Suppressor macrophage treated with lipopolysaccharide for 4 hours (primary cell): ENCODE results near the gene C10orf90.
"Not testable (repeated sequence)": the region's sequence is repeated elsewhere in the genome, so short reads cannot be mapped to it uniquely, and the experiment has no call there.

Experiments
- DNase-seq: peaks from one replicate; pipeline ENCODE4 v3.0.0-alpha.2; 2020

Gene C10orf90

DNA sequence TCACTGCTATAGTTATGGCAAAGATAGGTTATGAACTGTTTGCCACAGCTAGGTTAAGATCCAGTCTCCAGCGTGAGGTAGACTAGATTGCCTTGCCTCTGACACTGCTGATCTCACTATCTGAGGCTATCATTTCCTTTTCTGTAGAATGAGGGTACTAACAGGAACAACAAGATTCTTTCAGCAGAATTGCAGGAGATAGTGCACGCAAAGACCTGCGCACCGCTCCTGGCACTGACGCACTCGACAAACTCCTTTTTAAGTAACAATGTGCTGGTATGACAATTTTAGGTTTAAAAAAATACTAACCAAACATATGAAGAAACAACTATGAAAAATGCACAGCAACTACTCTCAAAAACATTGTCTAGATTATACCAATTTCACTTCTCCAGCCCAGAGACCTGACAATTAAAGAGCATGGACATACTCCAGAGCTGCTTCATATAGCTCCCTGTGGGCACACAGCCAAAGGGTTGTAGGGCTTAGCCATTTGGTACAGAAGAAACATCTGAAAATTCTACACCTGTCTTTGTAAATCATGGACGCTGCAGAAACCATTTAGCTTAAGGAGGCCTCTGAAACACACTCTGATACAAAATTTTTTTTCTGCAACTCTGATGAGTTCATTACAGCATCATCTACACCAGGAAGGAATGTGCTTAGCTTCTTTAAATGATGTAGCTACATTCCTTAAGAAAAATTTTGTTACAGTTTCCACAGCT is 290.0 kb downstream of the C10orf90 start:
- no peak for DNase-seq

DNA sequence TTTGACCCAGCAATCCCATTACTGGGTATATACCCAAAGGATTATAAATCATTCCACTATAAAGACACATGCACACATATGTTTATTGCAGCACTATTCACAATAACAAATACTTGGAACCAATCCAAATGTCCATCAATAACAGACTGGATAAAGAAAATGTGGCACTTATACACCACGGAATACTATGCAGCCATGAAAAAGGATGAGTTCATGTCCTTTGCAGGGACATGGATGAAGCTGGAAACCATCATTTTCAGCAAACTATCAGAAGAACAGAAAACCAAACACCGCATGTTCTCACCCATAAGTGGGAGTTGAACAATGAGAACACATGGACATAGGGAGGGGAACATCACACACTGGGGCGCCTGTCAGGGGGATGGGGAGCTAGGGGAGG is 291.3 kb downstream of the C10orf90 start:
- not testable (repeated sequence) for DNase-seq

DNA sequence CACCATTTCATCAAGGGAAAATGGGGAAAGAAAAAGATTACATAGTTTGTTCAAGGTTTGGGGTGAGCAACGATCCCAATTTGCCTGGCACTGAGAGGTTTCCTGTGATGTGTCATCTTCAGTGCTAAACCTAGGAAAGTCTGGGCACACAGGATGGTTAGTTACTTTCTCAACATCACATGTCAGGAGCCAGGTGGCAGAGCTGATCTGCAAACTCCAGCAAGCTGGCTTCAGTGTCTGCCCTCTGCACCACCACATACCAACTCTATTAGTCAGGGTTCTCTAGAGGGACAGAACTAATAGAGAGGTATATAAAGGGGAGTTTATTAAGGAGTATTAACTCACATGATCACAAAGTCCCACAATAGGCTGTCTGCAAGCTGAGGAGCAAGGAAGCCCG is 293.5 kb downstream of the C10orf90 start:
- DNase-seq = no peak

DNA sequence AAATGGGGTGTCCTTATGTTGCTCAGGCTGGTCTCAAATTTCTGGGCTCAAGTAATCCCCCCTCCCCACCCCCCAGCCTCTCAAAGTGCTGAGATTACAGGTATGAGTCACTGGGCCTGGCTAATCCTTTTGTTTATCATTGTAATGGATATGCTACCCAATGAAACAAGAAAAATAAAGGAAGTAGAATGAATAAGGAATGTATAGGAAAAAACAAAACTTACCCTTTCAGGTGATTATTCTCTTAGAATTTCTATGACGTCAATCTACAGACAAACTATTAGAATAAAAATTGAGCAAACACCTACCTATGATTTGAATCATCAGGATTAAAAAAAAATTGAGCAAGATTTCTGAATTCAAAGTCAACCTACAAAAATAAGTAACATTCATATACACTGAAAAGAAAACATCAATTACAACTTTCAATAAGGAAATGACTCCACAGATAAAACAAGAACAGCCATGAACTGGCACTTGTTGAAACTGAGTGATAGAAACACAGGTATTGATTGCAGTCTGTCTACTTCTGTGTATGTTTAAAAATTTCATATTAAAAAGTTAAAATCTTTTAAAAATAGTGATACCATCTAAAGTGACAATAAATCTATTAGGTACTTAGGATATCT is 294.5 kb downstream of the C10orf90 start:
- DNase-seq = no peak

DNA sequence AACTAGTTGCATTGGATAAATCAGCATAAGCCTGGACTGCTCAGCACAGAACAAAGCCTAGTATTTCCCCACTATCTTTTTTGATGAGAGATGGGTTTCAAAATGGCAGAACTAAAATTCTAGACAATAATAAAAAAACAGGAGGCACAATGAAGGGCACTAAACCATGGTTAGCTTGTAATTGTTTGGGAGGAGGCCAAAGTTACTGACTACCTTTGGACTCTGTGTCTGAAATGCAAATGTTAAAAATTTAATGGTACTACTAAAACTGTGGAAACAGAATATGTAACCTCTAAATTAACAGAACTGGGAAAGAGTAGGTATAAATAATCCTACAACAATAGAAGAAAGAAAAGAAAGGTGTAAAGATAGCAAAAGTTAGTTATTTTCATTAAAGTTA is 295.2 kb downstream of the C10orf90 start:
- DNase-seq = no peak
